GM18951 (cell line): Measurements from ENCODE around the gene CLPSL2.

ENCODE experiments used
- POLR2A ChIP-seq: IDR thresholded peaks from 4 replicates; pipeline ENCODE4 v1.6.1; 2011; ENCODE audit warnings: mild to moderate bottlenecking; ENCODE audit not compliant: insufficient read length, insufficient read depth; ENCODE audit errors: extremely low read depth
- in situ Hi-C: fragments of 300-500 bp; cut with MboI; formaldehyde crosslinking; loops from one replicate; pipeline ENCODE4 v1.12.0; 2022; ENCODE audit warnings: low sequenced_read_pairs, mixed read lengths, inconsistent platforms; ENCODE audit not compliant: unreplicated experiment

The CLPSL2 gene

DNA sequence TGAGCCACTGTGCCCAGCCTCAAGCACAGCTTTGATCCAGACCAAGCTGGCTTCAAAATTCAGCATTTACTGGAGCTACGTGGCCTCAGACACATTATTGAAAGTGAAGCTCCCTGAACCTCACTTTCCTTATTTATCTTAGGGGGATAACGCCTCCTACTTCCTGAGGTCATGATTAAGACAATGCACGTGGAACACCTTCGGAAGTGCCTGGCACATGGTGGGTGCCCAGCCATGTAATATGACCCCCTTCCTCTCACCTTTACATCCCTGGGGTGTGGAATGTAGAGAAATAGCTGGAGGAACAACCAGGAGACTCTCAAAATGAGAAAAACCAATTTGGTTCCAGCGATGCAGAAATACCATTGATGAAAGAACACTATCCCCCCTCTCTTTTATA is 22.3 kb downstream of the CLPSL2 start:
- in situ Hi-C loops = no loop called here
- no peak for TF ChIP-seq POLR2A

GRCh38 chr6:35801148-35801547 is 24.8 kb downstream of the CLPSL2 start:
- in situ Hi-C loops = no loop called here
- no peak for TF ChIP-seq POLR2A

GRCh38 chr6:35804996-35805736 is 28.8 kb downstream of the CLPSL2 start, which contains the start of gene LHFPL5:
TSS of gene LHFPL5 (plus strand) at chr6:35805352. CDS start at chr6:35805671, 319 bp downstream.
- TF ChIP-seq POLR2A = no peak
- in situ Hi-C loops = no loop called here

DNA sequence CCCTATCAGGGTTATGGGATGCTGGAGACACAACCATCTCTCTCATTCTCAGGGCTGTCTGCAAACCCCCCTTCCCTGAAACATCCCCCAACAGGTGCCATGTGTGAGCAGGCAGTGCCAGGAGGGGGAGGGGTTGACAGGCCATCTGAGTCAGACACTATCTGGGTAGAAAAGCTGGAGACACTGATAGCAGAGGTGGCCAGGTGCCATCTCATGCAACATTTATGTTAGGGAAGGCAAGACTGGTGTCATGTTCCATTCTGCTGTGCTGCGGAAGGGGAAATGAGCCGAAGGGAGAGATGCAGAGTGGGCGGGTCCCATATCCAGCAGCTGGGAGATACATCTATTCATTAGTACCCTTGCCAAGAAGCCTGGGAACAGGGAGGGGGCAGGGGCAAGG is 32.3 kb downstream of the CLPSL2 start:
- in situ Hi-C loops = no loop called here
- TF ChIP-seq POLR2A = no peak

- no peak for TF ChIP-seq POLR2A
- in situ Hi-C loops = no loop called here
Observed at GRCh38 chr6:35809809-35810208, 33.4 kb downstream of the CLPSL2 start.

GRCh38 chr6:35810971-35811698 is 34.7 kb downstream of the CLPSL2 start:
- no peak for TF ChIP-seq POLR2A
- in situ Hi-C loops = no loop called here

GRCh38 chr6:35811699-35811995 is 35.2 kb downstream of the CLPSL2 start:
- TF ChIP-seq POLR2A = no peak
- in situ Hi-C loops = no loop called here

DNA sequence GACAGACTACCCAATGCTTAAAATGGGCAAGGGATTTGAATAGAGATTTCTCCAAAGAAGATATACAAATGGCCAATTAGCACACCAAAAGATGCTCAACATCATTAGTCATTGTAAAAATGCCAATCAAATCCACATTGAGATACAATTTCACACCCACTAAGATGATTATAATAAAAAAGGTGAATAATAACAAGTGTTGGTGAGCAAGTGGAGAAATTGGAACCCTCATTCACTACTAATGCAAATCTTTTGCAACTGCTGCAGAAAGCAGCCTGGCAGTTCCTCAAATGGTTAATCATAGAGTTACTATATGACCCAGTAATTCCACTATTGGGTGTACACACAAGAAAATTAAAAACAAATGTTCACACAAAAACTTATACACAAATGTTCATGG is 41.1 kb downstream of the CLPSL2 start:
- in situ Hi-C loops = no loop called here
- no peak for TF ChIP-seq POLR2A

DNA sequence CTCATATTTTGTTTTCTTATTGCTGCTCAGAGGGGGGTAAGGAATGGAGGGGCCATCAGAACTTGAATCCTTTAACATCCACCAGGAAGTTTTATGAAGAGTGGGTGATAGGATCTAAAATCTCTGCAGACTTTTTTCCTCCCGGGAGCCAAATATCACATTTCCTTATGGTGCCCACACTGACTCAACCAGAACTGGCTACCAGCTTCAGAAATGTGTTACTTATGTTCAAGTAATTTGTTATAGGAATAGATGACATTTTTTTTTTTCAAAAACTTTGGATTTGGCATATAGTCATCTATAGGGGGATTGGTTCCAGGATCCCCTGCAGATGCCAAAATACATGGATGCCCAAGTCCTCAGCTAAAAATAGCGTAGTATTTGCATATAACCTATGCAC is 47.2 kb downstream of the CLPSL2 start:
- in situ Hi-C loops = no loop called here
- no peak for TF ChIP-seq POLR2A

GRCh38 chr6:35824552-35825192 is 48.3 kb downstream of the CLPSL2 start:
- TF ChIP-seq POLR2A = no peak
- in situ Hi-C loops = no loop called here
